ENCODE results near the gene DCP1A. TPM values are rescaled to one million over a fixed set of nuclear protein-coding genes. Genes with fewer than 3 reads are reported as not detected.
A peak's percentile ranks its signal among the peaks of the same experiment; 100 is the strongest.

DCP1A gene
- total and polyA plus RNA-seq, 2 experiments from 2014 or later, result 19.3 to 32.0 TPM

DNA sequence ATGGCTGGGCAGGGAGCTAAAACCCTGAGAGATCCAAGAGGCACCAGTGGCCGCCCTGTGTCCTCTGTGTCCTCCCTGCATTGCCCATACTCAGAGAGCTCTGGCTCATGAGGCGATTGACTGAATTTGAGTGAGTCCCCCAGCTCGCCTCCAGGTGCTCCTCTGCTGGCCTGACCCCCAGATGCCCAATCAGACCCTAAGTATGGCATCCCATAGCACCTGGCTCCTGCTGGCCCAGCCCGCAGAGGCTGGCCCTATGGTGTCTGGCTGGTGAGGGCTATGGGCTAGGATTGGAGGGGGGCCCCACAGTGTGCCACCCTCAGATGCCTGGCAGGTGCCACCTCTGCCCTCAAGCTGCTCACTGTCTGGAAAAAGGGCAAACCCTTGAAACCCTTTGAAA, 89.9 kb downstream of the DCP1A start (continued):
- no peak for TF ChIP-seq CTCF (conservative IDR thresholded peaks at IDR 0.05; ENCODE audit: low read depth in 2 of 2)
- TF ChIP-seq STAT1 (IDR thresholded peaks at IDR 0.05; ENCODE audit: unreplicated experiment), result no peak
- TF ChIP-seq, protein P1, sequence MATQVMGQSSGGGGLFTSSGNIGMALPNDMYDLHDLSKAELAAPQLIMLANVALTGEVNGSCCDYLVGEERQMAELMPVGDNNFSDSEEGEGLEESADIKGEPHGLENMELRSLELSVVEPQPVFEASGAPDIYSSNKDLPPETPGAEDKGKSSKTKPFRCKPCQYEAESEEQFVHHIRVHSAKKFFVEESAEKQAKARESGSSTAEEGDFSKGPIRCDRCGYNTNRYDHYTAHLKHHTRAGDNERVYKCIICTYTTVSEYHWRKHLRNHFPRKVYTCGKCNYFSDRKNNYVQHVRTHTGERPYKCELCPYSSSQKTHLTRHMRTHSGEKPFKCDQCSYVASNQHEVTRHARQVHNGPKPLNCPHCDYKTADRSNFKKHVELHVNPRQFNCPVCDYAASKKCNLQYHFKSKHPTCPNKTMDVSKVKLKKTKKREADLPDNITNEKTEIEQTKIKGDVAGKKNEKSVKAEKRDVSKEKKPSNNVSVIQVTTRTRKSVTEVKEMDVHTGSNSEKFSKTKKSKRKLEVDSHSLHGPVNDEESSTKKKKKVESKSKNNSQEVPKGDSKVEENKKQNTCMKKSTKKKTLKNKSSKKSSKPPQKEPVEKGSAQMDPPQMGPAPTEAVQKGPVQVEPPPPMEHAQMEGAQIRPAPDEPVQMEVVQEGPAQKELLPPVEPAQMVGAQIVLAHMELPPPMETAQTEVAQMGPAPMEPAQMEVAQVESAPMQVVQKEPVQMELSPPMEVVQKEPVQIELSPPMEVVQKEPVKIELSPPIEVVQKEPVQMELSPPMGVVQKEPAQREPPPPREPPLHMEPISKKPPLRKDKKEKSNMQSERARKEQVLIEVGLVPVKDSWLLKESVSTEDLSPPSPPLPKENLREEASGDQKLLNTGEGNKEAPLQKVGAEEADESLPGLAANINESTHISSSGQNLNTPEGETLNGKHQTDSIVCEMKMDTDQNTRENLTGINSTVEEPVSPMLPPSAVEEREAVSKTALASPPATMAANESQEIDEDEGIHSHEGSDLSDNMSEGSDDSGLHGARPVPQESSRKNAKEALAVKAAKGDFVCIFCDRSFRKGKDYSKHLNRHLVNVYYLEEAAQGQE (IDR thresholded peaks at IDR 0.05; ENCODE audit: unreplicated experiment), result no peak
- TF ChIP-seq, protein P2, sequence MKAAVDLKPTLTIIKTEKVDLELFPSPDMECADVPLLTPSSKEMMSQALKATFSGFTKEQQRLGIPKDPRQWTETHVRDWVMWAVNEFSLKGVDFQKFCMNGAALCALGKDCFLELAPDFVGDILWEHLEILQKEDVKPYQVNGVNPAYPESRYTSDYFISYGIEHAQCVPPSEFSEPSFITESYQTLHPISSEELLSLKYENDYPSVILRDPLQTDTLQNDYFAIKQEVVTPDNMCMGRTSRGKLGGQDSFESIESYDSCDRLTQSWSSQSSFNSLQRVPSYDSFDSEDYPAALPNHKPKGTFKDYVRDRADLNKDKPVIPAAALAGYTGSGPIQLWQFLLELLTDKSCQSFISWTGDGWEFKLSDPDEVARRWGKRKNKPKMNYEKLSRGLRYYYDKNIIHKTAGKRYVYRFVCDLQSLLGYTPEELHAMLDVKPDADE (IDR thresholded peaks at IDR 0.05), result no peak
- TF ChIP-seq JUNB (IDR thresholded peaks at IDR 0.05; ENCODE audit: unreplicated experiment), result no peak
- no peak for TF ChIP-seq EZH2phosphoT487 (IDR thresholded peaks at IDR 0.05; ENCODE audit: unreplicated experiment)
- TF ChIP-seq POLR2AphosphoS5 (IDR thresholded peaks at IDR 0.05; ENCODE audit: low read depth), result no peak
- TF ChIP-seq ZNF331 (CRISPR knock-in tag; IDR thresholded peaks at IDR 0.05; ENCODE audit: low read depth), result no peak

DNA sequence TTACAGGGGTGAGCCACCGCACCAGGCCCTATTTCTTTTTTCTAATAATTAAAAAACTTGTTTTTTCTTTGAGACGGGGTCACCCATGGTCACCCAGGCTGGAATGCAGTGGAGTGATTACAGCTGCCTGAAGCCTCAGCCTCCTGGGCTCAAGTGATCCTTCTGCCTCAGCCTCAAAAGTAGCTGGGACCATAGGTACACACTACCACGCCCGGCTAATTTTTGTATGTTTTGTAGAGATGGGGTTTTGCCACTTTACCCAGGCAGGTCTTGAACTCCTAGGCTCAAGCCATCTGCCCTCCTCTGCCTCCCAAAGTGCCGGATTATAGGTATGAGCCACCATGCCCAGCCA, 90.7 kb downstream of the DCP1A start:
- Mint-ChIP-seq H3K27me3 (ENCODE audit: insufficient read depth, low read depth, poor library complexity) (peaks cover 44% of the 10 kb centered on the region), H3K4me1 (peaks cover 50% of the 10 kb centered on the region), H3K4me3 (peak overlapping the region; percentile 67; the same call in 1 of the 3 replicates), H3K36me3 (ENCODE audit: low read depth) (peaks cover 35% of the 10 kb centered on the region), H3K27ac (no peak overlapping the region), H3K9me3 (no peaks in the 10 kb centered on the region)
- H3F3A ChIP-seq (replicated peaks; ENCODE audit: low read depth), result peaks cover 24% of the 10 kb centered on the region
- TF ChIP-seq, protein P1 (IDR thresholded peaks at IDR 0.05; ENCODE audit: unreplicated experiment), result no peak
- TF ChIP-seq POLR2AphosphoS5 (IDR thresholded peaks at IDR 0.05; ENCODE audit: low read depth), result no peak
- no peak for TF ChIP-seq ZNF331 (CRISPR knock-in tag; IDR thresholded peaks at IDR 0.05; ENCODE audit: low read depth)
- TF ChIP-seq EZH2phosphoT487 (IDR thresholded peaks at IDR 0.05; ENCODE audit: unreplicated experiment), result no peak
- TF ChIP-seq, protein P2 (IDR thresholded peaks at IDR 0.05), result no peak
- no peak for TF ChIP-seq JUNB (IDR thresholded peaks at IDR 0.05; ENCODE audit: unreplicated experiment)
- no peak for TF ChIP-seq NANOG (IDR thresholded peaks at IDR 0.05; ENCODE audit: borderline replicate concordance)
- TF ChIP-seq EZH2 (IDR thresholded peaks at IDR 0.05; ENCODE audit: low read depth, unreplicated experiment), result no peak
- H3K36me3 ChIP-seq (ENCODE audit: insufficient read depth), result peaks cover 13% of the 10 kb centered on the region; the same call in 1 of the 2 replicates
- peaks cover 47% of the 10 kb centered on the region for H3K79me2 ChIP-seq (replicated peaks; ENCODE audit: insufficient read depth)
- H3K9me2 ChIP-seq (ENCODE audit: insufficient read depth), result peaks cover 11% of the 10 kb centered on the region; the same call in 1 of the 2 replicates
- H3K4me3 ChIP-seq, result no peak overlapping the region
- ATAC-seq, result no peak
- no peak overlapping the region for H2AFZ ChIP-seq
- no peak overlapping the region for H3K27ac ChIP-seq (ENCODE audit: low read depth)
- peaks cover 20% of the 10 kb centered on the region for H4K20me1 ChIP-seq (replicated peaks; ENCODE audit: insufficient read depth)
- H3K4me1 ChIP-seq (ENCODE audit: insufficient read depth), result peaks cover 52% of the 10 kb centered on the region
- DNase-seq (ENCODE audit: low spot score), result no peak
- no peaks in the 10 kb centered on the region for H3K27me3 ChIP-seq (ENCODE audit: insufficient read depth)
- H3K4me2 ChIP-seq, result no peak overlapping the region

Measured in GM23338 (cell line).